Activated CD4-positive, alpha-beta T cell treated with anti-CD3 and anti-CD28 coated beads, Interleukin-10, Interleukin-2, amounts not matched to agents 100 ng/mL and 50 ng/mL, durations not matched to agents 16 hours and 8 hours (primary cell): ENCODE measurements around the gene C17orf100.

Source experiments
- DNase-seq: peaks from one replicate; pipeline ENCODE4 v3.0.0-alpha.2; 2020

Gene C17orf100

GRCh38 chr17:6695051-6695450, 43.5 kb downstream of the C17orf100 start:
- no peak for DNase-seq

DNA sequence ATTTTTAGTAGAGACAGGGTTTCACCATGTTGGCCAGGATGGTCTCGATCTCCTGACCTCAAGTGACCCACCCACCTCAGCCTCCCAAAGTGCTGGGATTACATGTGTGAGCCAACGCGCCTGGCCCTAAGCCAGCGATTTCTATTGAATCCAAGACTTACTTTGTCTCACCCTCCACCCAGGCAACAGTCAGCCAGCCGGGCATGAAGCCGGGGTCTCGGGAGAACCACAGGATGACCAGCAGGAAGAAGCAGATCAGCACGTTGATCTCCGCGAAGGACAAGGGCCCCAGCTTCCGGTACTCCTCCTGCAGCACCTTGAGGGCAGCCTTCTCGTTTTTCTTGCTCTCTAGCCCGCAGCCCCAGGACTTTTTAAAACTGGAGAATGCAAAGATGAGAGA, 44.0 kb downstream of the C17orf100 start:
- no peak for DNase-seq

- DNase-seq: no peak
Observed at GRCh38 chr17:6696906-6697305, 45.3 kb downstream of the C17orf100 start.

GRCh38 chr17:6698004-6698403, 46.4 kb downstream of the C17orf100 start:
- no peak for DNase-seq

DNA sequence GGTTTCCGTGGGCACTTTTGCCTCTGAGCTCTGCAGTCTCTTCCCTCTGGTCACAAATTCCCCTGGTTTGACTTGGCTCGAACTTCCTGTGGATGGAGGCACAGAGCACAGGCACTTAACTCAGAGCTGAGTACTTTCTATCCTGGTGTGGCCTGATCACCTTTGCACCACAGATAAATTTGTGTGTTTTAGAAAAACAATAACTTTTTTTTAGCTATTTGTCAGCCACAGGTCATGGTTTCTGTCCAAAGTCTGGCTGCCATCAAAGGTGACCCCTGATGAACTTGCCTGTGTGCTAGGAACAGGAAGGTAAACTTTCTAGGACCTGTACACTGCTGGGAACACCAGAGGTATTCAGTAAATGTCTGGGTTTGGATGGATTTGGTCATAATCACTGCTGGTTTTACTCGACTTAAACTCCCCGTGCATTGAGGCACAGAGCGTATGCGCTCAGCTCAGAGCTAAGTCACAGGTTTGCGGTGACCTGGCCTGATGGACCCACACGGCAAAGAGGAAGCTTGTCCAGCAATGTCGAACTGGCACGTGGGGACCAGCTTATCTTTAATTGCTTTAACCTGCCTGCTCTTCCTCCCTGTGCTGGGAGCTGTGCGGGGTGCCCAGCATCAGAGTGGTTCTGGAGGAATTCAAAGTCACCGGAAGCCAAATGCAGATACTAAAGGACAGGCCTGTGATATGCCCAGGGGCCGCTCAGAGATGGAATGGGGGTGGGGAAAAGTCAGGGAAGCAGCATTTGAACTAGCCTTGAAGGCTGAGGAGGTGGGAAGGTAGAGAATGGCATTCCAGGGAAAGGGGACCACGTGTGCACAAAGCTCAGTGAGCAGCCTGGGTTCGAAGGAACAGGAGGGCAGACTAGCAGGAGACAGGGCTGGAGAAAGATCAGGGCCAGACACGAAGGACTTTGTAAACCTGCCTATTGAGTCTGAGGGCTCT, 48.7 kb downstream of the C17orf100 start:
- no peak for DNase-seq

- DNase-seq: no peak
Observed at GRCh38 chr17:6700948-6701307, 49.4 kb downstream of the C17orf100 start.

DNA sequence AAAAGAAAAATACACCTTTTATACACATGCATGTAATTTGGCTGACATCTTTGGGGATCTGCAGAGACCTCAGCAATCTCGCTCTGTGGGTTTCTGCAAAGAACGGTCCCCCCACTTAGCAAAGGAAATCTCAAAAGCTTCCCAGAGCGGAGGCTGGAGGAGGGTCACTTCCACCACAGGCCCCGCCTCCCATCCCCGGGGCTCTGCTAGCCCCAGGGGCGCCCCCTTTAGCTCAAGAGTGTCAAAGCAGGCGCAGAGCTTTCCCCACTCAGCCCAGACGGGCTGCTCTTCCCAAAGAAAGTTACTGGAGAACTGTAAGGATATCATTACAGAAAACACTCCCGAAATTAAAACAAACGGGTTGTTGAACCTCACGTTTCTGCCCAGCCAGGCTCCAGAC, 50.2 kb downstream of the C17orf100 start:
- DNase-seq: peak; percentile 45

- DNase-seq: no peak
Observed at GRCh38 chr17:6702567-6703215, 51.1 kb downstream of the C17orf100 start.
